ENCODE data around the gene IGLL5. TPM values are rescaled to one million over a fixed set of nuclear protein-coding genes. Genes with fewer than 3 reads are reported as not detected.

Gene IGLL5
- total and polyA plus RNA-seq, 2 donors (not counting 3 experiments of a cell fraction or from before 2014, with no cell fraction given) = not detected

DNA sequence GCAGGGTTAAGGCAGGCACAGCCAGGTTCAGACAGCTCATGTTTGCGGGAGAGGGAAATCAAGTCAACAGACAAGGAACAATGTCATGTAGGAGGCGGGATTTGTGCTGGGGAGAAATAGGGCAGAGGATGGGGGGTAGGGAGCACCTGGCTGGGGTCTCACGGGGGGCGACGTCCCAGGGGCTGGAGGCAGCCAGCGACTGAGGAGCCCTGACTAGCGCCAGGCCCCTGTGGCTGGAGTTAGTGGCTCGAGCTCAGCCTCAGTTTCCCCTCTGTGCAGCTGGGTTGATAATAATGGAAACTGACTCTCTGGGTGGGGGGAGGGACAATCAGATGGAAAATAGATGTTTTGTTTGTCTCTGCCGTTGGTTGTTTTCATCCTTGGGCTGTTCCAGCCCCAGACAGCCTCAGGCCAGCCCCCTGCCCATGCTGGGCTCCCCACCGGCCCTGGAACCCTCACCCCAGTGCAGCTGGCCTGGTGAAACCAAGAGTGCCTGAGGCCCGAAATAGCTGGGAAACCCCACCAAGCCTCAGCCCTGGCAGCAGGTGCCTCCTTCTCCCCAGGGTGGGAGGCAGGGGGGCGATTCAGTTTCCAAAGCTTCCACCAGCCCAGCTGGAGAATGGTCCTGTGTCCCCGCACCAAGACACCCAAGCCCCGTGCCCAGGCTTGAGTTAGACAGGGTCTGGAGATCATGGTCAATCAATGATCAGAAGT, 44.1 kb downstream of the IGLL5 start:
- H3K36me3 ChIP-seq (ENCODE audit: control insufficient read depth in 2 of 2, extremely low read depth in 1 of 2, insufficient read depth in 2 of 2, low read length in 2 of 2) = no peaks in the 10 kb centered on the region

More for the DNA sequence above, 44.1 kb downstream of the IGLL5 start:
- CTCF ChIA-PET = no interaction called here
- POLR2A ChIA-PET = no interaction called here
- BruUV-seq (replicated peaks) = no TSS peak
- Histone ChIP-seq H3K27ac (ENCODE audit: insufficient read depth, low read depth, low read length) (no peak overlapping the region), H3K9ac (replicated peaks; ENCODE audit: extremely low read depth, insufficient read depth, low read length) (no peak overlapping the region), H4K20me1 (replicated peaks; ENCODE audit: control insufficient read depth, extremely low read depth, insufficient read depth, low read length) (no peaks in the 10 kb centered on the region), H3K27me3 (ENCODE audit: control insufficient read depth in 2 of 2, insufficient read depth in 2 of 2, low read length in 2 of 2) (no peaks in the 10 kb centered on the region), H3K9me1 (replicated peaks; ENCODE audit: control insufficient read depth, extremely low read depth, insufficient read depth, low read length) (no peaks in the 10 kb centered on the region), H2AFZ (ENCODE audit: low read depth, low read length) (no peak overlapping the region), H3K4me1 (ENCODE audit: control insufficient read depth, extremely low read depth, insufficient read depth, low read length) (no peaks in the 10 kb centered on the region), H3K79me2 (ENCODE audit: control insufficient read depth, insufficient read depth, low read length) (no peaks in the 10 kb centered on the region), H3K4me2 (ENCODE audit: insufficient read depth, low read length) (no peak overlapping the region), H3K9me3 (replicated peaks; ENCODE audit: control insufficient read depth, insufficient read depth, low read length) (no peaks in the 10 kb centered on the region), H3K4me3 (replicated peaks in 1 of 3; ENCODE audit: insufficient read depth in 1 of 3, low read depth in 1 of 3, low read length in 3 of 3) (no peak overlapping the region)
- intact Hi-C loops (cut with micrococcal nuclease) = no loop called here
- FAIRE-seq (no peak), DNase-seq (ENCODE audit: low read depth, low spot score) (no peak)
- dilution Hi-C loops (cut with MboI; ENCODE audit: extremely low pct_ligation_motif_present, low sequenced_read_pairs) = no loop called here
- TF ChIP-seq POLR2AphosphoS5 (IDR thresholded peaks at IDR 0.05; ENCODE audit: insufficient read depth, low read depth, low read length) (no peak), EZH2 (IDR thresholded peaks at IDR 0.05; ENCODE audit: borderline replicate concordance, low read depth, low read length, severe bottlenecking) (no peak), FOS (IDR thresholded peaks at IDR 0.05; ENCODE audit: borderline replicate concordance, insufficient read depth, low read length) (no peak), MYC (IDR thresholded peaks at IDR 0.05; ENCODE audit: low read depth, low read length) (no peak), JUN (IDR thresholded peaks at IDR 0.05; ENCODE audit: borderline replicate concordance, insufficient read depth, insufficient read length, low read depth) (no peak), POLR2A (IDR thresholded peaks at IDR 0.05; ENCODE audit: low read depth, low read length) (no peak), GATA2 (IDR thresholded peaks at IDR 0.05; ENCODE audit: insufficient read depth, insufficient read length, low read depth, low read length) (no peak)
- TF ChIP-seq, protein P1, sequence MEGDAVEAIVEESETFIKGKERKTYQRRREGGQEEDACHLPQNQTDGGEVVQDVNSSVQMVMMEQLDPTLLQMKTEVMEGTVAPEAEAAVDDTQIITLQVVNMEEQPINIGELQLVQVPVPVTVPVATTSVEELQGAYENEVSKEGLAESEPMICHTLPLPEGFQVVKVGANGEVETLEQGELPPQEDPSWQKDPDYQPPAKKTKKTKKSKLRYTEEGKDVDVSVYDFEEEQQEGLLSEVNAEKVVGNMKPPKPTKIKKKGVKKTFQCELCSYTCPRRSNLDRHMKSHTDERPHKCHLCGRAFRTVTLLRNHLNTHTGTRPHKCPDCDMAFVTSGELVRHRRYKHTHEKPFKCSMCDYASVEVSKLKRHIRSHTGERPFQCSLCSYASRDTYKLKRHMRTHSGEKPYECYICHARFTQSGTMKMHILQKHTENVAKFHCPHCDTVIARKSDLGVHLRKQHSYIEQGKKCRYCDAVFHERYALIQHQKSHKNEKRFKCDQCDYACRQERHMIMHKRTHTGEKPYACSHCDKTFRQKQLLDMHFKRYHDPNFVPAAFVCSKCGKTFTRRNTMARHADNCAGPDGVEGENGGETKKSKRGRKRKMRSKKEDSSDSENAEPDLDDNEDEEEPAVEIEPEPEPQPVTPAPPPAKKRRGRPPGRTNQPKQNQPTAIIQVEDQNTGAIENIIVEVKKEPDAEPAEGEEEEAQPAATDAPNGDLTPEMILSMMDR (IDR thresholded peaks at IDR 0.05; ENCODE audit: extremely low read depth in 1 of 2, insufficient read depth in 1 of 2, low read depth in 1 of 2, low read length in 2 of 2) = no peak
- TF ChIP-seq, protein P2, sequence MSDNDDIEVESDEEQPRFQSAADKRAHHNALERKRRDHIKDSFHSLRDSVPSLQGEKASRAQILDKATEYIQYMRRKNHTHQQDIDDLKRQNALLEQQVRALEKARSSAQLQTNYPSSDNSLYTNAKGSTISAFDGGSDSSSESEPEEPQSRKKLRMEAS (IDR thresholded peaks at IDR 0.05; ENCODE audit: insufficient read depth, insufficient read length) = no peak

Data from endothelial cell of umbilical vein (primary cell).